HepG2 (cell line): ENCODE measurements around the gene PDCD2.

ENCODE experiments used
- ATF1 ChIP-seq: IDR thresholded peaks from 2 replicates; pipeline ENCODE4 v1.6.1; 2016; ENCODE audit warnings: mild to moderate bottlenecking, control low read depth
- ATM ChIP-seq: fragments of 450-650 bp; IDR thresholded peaks from 2 replicates; pipeline ENCODE4 v1.7.1; 2017; ENCODE audit warnings: mild to moderate bottlenecking, borderline replicate concordance
- CEBPB ChIP-seq: IDR thresholded peaks from 2 replicates; pipeline ENCODE4 v1.6.1; 2011; ENCODE audit warnings: low read depth, low read length, improper control_type of control experiment, borderline replicate concordance
- HNRNPL ChIP-seq: fragments of 200-400 bp; formaldehyde crosslinking; IDR thresholded peaks from 2 replicates; pipeline ENCODE4 v1.6.1; 2017; ENCODE audit warnings: mild to moderate bottlenecking, low read depth, low read length
- KMT2B ChIP-seq: IDR thresholded peaks from 2 replicates; pipeline ENCODE4 v1.6.1; 2016; ENCODE audit warnings: missing genetic modification reagents, missing compliant biosample characterization
- SIN3A ChIP-seq: IDR thresholded peaks from 2 replicates; pipeline ENCODE4 v1.6.1; 2011; ENCODE audit warnings: low read depth, mild to moderate bottlenecking, control low read depth, low read length, borderline replicate concordance
- ZNF350 ChIP-seq: sonication (generic); formaldehyde crosslinking; IDR thresholded peaks from 2 replicates; pipeline ENCODE4 v1.4.0; 2020; ENCODE audit warnings: mild to moderate bottlenecking, low read depth, missing genetic modification reagents, borderline replicate concordance
- ZNF44 ChIP-seq: sonication (generic); formaldehyde crosslinking; IDR thresholded peaks from 2 replicates; pipeline ENCODE4 v1.5.1; 2020; ENCODE audit warnings: mild to moderate bottlenecking, missing genetic modification reagents
- TF ChIP-seq, protein P1 (sequence below), 2 experiments: IDR thresholded peaks; 2 replicates each; pipeline ENCODE4 v1.6.1; 2011 to 2012; ENCODE audit warnings: low read length in 2 of 2, borderline replicate concordance in 1 of 2, low read depth in 1 of 2, mild to moderate bottlenecking in 1 of 2, moderate library complexity in 1 of 2
- TF ChIP-seq, protein P2 (sequence below): sonication (generic); formaldehyde crosslinking; IDR thresholded peaks from 2 replicates; pipeline ENCODE4 v1.4.0; 2020; ENCODE audit warnings: mild to moderate bottlenecking, missing genetic modification reagents
- TF ChIP-seq, protein P3 (sequence below): sonication (generic); formaldehyde crosslinking; IDR thresholded peaks from 2 replicates; pipeline ENCODE4 v1.5.0; 2020; ENCODE audit warnings: mild to moderate bottlenecking, missing genetic modification reagents, moderate library complexity
- TF ChIP-seq, protein P4 (sequence below): sonication (generic); formaldehyde crosslinking; IDR thresholded peaks from 2 replicates; pipeline ENCODE4 v1.4.0; 2020; ENCODE audit warnings: mild to moderate bottlenecking, missing genetic modification reagents
- TF ChIP-seq, protein P5 (sequence below): IDR thresholded peaks from 2 replicates; pipeline ENCODE4 v1.6.1; 2012; ENCODE audit warnings: inconsistent platforms

DNA sequence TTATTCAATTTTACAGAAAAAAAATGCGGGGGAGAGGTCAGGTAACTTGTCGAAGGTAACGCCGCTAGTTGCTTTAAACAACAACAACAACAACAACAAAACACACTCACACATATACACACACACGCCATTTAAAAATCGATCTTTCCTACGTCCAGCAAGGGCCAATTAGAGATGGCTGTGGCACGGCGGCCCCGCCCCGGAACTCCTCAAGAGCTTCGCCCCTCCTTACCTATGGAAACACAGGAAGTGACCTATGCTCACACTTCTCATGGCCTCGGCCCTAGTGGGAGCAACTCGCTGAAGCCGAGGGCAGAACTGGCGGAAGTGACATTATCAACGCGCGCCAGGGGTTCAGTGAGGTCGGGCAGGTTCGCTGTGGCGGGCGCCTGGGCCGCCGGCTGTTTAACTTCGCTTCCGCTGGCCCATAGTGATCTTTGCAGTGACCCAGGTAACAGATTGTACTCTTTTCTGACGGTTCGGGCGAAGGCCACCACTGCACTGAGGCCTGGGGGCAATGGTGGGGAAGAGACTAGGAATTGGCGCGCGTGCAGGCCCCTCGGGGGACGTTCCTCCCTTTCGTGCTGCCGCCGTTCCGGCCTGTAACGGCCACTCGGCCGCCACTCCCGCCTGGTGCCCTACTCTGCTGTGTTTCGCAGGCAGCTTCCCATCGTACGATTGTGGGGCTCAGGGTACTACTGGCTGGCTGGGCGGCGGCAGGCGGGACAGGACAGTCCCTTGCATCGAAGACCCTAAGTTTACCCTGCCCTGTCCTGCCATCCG lies 30.2 kb downstream of the PDCD2 start, which contains the start of gene TBP:
- TF ChIP-seq ATM (no peak), CEBPB (no peak), SIN3A (peak; percentile 86), KMT2B (CRISPR knock-in tag) (peak; percentile 99), ATF1 (CRISPR knock-in tag) (peak; percentile 99), ZNF350 (CRISPR knock-in tag) (peak; percentile 92; the same call in 1 of the 2 replicates), ZNF44 (CRISPR knock-in tag) (peak; percentile 98), HNRNPL (0 out of 2 replicates have a peak, but pooled peaks have one; percentile 40)
- TF ChIP-seq, protein P1, sequence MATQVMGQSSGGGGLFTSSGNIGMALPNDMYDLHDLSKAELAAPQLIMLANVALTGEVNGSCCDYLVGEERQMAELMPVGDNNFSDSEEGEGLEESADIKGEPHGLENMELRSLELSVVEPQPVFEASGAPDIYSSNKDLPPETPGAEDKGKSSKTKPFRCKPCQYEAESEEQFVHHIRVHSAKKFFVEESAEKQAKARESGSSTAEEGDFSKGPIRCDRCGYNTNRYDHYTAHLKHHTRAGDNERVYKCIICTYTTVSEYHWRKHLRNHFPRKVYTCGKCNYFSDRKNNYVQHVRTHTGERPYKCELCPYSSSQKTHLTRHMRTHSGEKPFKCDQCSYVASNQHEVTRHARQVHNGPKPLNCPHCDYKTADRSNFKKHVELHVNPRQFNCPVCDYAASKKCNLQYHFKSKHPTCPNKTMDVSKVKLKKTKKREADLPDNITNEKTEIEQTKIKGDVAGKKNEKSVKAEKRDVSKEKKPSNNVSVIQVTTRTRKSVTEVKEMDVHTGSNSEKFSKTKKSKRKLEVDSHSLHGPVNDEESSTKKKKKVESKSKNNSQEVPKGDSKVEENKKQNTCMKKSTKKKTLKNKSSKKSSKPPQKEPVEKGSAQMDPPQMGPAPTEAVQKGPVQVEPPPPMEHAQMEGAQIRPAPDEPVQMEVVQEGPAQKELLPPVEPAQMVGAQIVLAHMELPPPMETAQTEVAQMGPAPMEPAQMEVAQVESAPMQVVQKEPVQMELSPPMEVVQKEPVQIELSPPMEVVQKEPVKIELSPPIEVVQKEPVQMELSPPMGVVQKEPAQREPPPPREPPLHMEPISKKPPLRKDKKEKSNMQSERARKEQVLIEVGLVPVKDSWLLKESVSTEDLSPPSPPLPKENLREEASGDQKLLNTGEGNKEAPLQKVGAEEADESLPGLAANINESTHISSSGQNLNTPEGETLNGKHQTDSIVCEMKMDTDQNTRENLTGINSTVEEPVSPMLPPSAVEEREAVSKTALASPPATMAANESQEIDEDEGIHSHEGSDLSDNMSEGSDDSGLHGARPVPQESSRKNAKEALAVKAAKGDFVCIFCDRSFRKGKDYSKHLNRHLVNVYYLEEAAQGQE (IDR thresholded peaks at IDR 0.05; ENCODE audit: borderline replicate concordance in 1 of 2, low read depth in 1 of 2, low read length in 2 of 2) = peak in 1 of 2 experiments; percentile 57; a peak in 1 of 4 replicates
- TF ChIP-seq, protein P2, sequence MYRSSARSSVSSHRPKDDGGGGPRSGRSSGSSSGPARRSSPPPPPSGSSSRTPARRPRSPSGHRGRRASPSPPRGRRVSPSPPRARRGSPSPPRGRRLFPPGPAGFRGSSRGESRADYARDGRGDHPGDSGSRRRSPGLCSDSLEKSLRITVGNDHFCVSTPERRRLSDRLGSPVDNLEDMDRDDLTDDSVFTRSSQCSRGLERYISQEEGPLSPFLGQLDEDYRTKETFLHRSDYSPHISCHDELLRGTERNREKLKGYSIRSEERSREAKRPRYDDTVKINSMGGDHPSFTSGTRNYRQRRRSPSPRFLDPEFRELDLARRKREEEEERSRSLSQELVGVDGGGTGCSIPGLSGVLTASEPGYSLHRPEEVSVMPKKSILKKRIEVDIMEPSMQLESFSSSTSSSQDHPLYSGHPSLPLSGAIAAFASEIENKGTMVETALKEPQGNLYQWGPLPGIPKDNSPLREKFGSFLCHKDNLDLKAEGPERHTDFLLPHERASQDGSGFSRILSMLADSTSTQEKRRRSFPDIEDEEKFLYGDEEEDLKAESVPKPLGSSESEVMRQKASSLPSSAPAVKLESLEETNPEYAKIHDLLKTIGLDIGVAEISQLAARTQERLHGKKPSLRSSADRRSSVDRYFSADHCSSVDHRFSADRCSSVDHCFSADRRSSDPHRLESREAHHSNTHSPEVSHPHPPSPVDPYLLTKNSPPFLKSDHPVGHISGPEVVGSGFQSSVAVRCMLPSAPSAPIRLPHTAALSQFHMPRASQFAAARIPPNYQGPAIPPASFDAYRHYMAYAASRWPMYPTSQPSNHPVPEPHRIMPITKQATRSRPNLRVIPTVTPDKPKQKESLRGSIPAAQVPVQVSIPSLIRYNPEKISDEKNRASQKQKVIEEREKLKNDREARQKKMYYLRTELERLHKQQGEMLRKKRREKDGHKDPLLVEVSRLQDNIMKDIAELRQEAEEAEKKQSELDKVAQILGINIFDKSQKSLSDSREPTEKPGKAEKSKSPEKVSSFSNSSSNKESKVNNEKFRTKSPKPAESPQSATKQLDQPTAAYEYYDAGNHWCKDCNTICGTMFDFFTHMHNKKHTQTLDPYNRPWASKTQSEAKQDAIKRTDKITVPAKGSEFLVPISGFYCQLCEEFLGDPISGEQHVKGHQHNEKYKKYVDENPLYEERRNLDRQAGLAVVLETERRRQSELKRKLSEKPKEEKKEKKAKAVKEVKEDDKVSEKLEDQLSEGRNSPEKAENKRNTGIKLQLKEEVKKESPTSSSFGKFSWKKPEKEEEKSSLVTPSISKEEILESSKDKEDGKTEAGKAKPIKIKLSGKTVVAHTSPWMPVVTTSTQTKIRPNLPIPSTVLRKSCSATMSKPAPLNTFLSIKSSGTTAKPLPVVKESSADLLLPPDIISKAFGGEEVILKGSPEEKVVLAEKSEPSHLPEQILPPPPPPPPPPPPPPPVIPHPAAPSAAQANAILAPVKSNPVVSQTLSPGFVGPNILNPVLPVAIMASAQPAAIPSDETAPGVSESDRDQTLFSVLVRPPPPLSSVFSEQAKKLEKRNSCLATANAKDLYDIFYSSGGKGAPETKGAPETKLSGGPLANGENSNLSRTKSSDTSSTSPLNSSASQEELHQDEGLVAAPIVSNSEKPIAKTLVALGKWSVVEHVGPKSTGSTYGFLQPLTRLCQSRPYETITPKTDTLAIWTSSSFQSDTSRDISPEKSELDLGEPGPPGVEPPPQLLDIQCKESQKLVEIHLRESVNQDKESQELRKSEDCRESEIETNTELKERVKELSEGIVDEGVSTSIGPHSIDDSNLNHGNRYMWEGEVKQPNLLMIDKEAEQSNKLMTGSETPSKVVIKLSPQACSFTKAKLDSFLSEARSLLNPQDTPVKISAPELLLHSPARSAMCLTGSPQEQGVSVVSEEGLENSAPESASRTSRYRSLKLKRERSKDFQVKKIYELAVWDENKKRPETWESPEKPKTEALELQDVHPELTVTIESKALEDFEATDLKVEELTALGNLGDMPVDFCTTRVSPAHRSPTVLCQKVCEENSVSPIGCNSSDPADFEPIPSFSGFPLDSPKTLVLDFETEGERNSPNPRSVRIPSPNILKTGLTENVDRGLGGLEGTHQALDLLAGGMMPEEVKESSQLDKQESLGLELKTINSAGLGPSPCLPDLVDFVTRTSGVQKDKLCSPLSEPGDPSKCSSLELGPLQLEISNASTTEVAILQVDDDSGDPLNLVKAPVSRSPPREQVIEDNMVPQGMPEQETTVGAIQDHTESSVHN (CRISPR knock-in tag) = 0 out of 2 replicates have a peak, but pooled peaks have one; percentile 38
- TF ChIP-seq, protein P3, sequence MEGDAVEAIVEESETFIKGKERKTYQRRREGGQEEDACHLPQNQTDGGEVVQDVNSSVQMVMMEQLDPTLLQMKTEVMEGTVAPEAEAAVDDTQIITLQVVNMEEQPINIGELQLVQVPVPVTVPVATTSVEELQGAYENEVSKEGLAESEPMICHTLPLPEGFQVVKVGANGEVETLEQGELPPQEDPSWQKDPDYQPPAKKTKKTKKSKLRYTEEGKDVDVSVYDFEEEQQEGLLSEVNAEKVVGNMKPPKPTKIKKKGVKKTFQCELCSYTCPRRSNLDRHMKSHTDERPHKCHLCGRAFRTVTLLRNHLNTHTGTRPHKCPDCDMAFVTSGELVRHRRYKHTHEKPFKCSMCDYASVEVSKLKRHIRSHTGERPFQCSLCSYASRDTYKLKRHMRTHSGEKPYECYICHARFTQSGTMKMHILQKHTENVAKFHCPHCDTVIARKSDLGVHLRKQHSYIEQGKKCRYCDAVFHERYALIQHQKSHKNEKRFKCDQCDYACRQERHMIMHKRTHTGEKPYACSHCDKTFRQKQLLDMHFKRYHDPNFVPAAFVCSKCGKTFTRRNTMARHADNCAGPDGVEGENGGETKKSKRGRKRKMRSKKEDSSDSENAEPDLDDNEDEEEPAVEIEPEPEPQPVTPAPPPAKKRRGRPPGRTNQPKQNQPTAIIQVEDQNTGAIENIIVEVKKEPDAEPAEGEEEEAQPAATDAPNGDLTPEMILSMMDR = peak; percentile 26; the same call in 1 of the 2 replicates
- TF ChIP-seq, protein P4, sequence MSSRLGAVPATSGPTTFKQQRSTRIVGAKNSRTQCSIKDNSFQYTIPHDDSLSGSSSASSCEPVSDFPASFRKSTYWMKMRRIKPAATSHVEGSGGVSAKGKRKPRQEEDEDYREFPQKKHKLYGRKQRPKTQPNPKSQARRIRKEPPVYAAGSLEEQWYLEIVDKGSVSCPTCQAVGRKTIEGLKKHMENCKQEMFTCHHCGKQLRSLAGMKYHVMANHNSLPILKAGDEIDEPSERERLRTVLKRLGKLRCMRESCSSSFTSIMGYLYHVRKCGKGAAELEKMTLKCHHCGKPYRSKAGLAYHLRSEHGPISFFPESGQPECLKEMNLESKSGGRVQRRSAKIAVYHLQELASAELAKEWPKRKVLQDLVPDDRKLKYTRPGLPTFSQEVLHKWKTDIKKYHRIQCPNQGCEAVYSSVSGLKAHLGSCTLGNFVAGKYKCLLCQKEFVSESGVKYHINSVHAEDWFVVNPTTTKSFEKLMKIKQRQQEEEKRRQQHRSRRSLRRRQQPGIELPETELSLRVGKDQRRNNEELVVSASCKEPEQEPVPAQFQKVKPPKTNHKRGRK (CRISPR knock-in tag) = no peak
- TF ChIP-seq, protein P5, sequence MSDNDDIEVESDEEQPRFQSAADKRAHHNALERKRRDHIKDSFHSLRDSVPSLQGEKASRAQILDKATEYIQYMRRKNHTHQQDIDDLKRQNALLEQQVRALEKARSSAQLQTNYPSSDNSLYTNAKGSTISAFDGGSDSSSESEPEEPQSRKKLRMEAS = peak; percentile 96
